Chondrocyte (in vitro differentiated cells): ENCODE results near the gene CORO7. TPM values are rescaled to one million over a fixed set of nuclear protein-coding genes. Genes with fewer than 3 reads are reported as not detected.

Experiments used
- DNase-seq: peaks from one replicate; pipeline ENCODE4 v3.0.0; 2021; ENCODE audit warnings: mixed read lengths, low spot score
- H3K27ac Mint-ChIP-seq: one replicate; pipeline ENCODE4 v1.8.0; 2021; ENCODE audit warnings: mild to moderate bottlenecking, moderate library complexity, mixed read lengths; ENCODE audit not compliant: unreplicated experiment
- H3K27me3 Mint-ChIP-seq: 2 replicates; pipeline ENCODE4 v1.8.0; 2021; ENCODE audit warnings: low read depth, mixed read lengths
- H3K36me3 Mint-ChIP-seq: 2 replicates; pipeline ENCODE4 v1.8.0; 2021; ENCODE audit warnings: low read depth, mixed read lengths
- H3K4me1 Mint-ChIP-seq: 2 replicates; pipeline ENCODE4 v1.8.0; 2021; ENCODE audit warnings: low read depth, mild to moderate bottlenecking, mixed read lengths
- H3K4me3 Mint-ChIP-seq: one replicate; pipeline ENCODE4 v1.8.0; 2021; ENCODE audit warnings: mild to moderate bottlenecking, moderate library complexity, mixed read lengths; ENCODE audit not compliant: unreplicated experiment
- H3K9me3 Mint-ChIP-seq: 2 replicates; pipeline ENCODE4 v1.8.0; 2021; ENCODE audit warnings: low read depth, mixed read lengths
- total RNA-seq: library from RNA; stranded (reverse); gene quantifications from 3 replicates; pipeline ENCODE4 v1.2.1, GENCODE V29; 2021
- TF ChIP-seq, protein P1 (sequence below): fragments of 200-600 bp; sonication (generic); IDR thresholded peaks from 2 replicates; pipeline ENCODE4 v1.5.0; 2021; ENCODE audit warnings: antibody characterized with exemption, mild to moderate bottlenecking, moderate library complexity

The CORO7 gene
- total RNA-seq, 1 donor from 2014 or later = 24.6 TPM

DNA sequence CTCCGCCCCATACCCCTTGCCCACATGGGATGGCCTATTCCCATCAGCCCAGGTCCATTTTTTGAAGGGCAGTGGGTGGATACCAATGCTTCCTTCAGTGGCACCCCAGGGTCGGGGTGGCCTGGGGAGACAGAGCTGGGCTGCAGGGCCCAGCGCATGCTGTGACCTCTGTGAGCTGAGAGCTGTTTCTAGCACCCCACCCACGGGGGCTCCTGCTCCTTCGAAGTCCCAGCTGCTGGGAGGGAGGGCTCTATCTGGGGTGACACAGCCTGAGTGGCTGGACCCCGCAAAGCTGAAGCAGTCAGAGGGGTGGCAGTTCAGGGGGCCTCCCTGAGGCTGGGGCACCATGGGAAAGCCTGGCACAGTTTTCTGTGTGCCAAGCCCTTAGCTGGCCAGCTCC, 76.0 kb downstream of the CORO7 start:
- Mint-ChIP-seq H3K27me3 (no peaks in the 10 kb centered on the region), H3K4me3 (no peak overlapping the region), H3K9me3 (no peaks in the 10 kb centered on the region), H3K4me1 (peaks cover 11% of the 10 kb centered on the region), H3K27ac (no peak overlapping the region), H3K36me3 (peaks cover 4% of the 10 kb centered on the region)
- no peak for DNase-seq
- TF ChIP-seq, protein P1, sequence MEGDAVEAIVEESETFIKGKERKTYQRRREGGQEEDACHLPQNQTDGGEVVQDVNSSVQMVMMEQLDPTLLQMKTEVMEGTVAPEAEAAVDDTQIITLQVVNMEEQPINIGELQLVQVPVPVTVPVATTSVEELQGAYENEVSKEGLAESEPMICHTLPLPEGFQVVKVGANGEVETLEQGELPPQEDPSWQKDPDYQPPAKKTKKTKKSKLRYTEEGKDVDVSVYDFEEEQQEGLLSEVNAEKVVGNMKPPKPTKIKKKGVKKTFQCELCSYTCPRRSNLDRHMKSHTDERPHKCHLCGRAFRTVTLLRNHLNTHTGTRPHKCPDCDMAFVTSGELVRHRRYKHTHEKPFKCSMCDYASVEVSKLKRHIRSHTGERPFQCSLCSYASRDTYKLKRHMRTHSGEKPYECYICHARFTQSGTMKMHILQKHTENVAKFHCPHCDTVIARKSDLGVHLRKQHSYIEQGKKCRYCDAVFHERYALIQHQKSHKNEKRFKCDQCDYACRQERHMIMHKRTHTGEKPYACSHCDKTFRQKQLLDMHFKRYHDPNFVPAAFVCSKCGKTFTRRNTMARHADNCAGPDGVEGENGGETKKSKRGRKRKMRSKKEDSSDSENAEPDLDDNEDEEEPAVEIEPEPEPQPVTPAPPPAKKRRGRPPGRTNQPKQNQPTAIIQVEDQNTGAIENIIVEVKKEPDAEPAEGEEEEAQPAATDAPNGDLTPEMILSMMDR = no peak

DNA sequence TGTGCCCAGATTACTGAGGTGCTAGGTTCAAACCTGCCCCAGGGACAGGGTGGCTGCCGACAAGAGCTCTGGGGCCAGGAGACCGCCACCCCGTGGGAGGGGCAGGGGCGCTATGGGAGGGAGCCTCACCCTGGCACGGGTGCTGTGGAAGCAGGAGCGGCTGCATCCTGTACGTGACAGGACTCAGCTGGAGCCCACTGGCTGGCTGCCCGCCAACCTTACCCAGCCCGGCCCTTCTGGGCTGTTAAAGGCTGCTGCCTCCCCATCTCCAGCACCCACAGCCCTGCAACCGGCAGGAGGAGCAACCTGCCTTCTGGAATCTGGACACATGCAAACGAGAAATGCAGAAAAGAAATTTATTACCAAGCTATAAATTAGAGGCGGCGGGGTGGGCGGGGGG, 76.5 kb downstream of the CORO7 start:
- no peak for DNase-seq
- Mint-ChIP-seq H3K4me3 (no peak overlapping the region), H3K27ac (no peak overlapping the region), H3K27me3 (no peaks in the 10 kb centered on the region), H3K36me3 (peaks cover 6% of the 10 kb centered on the region), H3K4me1 (peaks cover 11% of the 10 kb centered on the region), H3K9me3 (no peaks in the 10 kb centered on the region)
- TF ChIP-seq, protein P1 = peak; percentile 47

DNA sequence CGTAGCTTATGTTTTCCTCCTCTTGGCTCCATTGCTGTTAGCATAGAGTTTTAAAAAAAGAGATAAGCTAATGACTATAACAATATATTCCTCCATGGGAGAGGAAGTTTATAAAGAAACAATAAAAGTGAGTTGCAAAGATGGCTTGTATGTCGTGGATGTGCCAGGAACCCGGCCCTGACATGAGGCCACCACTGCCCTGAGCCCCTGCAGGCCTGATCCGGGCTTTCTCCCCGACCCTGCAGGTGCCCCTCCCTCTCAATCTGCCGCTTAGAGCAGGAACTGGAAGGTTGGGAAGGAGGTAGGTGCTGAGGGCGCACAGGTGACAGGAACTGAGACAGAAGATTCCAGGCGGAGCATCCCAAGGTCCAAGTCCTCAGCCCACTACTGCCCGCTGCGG, 76.9 kb downstream of the CORO7 start:
- no peak for DNase-seq
- no peak overlapping the region for H3K4me3 Mint-ChIP-seq
- H3K27me3 Mint-ChIP-seq = no peaks in the 10 kb centered on the region
- TF ChIP-seq, protein P1 = no peak
- no peaks in the 10 kb centered on the region for H3K9me3 Mint-ChIP-seq
- peaks cover 11% of the 10 kb centered on the region for H3K4me1 Mint-ChIP-seq
- H3K27ac Mint-ChIP-seq = peak overlapping the region; percentile 36
- H3K36me3 Mint-ChIP-seq = peaks cover 8% of the 10 kb centered on the region

DNA sequence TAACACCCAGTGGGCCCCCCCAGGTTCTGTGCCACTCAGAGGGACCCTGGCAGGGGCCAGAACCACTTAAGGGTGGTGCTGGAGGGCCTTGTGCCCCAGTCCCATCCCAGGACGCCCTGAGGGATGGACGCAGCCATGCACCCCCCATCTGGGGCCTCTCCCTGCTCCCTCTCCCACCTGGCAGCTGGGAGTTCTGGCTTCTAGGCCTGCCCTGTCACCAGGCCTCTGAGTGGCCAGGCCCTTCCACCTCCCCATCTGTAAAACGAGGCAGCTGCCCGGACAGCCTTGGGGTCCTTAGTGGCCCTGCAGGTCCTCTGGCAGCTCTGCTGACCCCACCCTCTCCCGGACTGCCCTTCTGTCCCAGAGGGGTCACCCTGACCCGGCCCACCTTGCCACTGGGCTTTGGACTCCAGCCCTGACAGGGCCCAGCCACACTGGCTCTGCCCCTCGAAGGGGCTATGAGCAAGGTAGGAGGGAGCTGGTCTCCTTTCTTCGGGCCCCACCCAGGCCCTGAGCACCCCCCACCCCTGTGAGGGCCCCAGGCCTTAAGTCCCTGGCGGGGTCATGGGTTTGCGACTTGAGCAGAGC, 77.6 kb downstream of the CORO7 start:
- no peaks in the 10 kb centered on the region for H3K9me3 Mint-ChIP-seq
- peaks cover 11% of the 10 kb centered on the region for H3K4me1 Mint-ChIP-seq
- no peak overlapping the region for H3K4me3 Mint-ChIP-seq
- no peaks in the 10 kb centered on the region for H3K27me3 Mint-ChIP-seq
- peaks cover 8% of the 10 kb centered on the region for H3K36me3 Mint-ChIP-seq
- TF ChIP-seq, protein P1 = no peak
- H3K27ac Mint-ChIP-seq = peak overlapping the region; percentile 49
- DNase-seq = no peak

DNA sequence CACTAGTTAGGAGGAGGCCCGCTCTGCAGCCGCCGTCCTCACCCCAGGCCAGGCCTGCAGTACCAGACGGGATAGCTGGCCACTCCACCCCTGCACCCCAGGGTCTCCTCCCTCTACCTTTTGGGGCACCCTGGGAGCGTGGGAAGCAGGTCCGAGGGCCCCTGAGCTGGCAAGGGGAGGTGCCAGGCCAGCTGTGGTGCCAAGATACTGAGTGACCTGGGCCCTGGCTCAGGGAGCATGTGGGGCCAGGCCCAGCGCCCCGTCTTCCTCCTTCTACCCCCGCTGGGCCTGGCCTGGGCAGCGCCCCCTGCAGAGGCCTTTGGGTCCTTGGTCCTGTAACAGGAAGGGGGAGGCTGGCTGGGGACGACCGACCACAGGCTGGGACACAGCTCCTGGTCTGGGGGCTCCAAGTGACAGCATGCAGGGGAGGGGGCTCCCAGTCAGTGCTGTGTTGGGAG, 78.2 kb downstream of the CORO7 start:
- H3K9me3 Mint-ChIP-seq = no peaks in the 10 kb centered on the region
- H3K4me3 Mint-ChIP-seq = no peak overlapping the region
- no peaks in the 10 kb centered on the region for H3K27me3 Mint-ChIP-seq
- no peak overlapping the region for H3K27ac Mint-ChIP-seq
- H3K4me1 Mint-ChIP-seq = peaks cover 11% of the 10 kb centered on the region
- TF ChIP-seq, protein P1 = no peak
- peaks cover 10% of the 10 kb centered on the region for H3K36me3 Mint-ChIP-seq
- no peak for DNase-seq
